Middle frontal gyrus (tissue), 1 donor: Measurements from ENCODE around the gene DDX52.
"Not testable (repeated sequence)": the region's sequence is repeated elsewhere in the genome, so short reads cannot be mapped to it uniquely, and the experiment has no call there.

Source experiments
- DNase-seq: peaks from one replicate; pipeline ENCODE4 v3.0.0-alpha.2; 2015; ENCODE audit warnings: low spot score; ENCODE audit errors: extremely low spot score

DDX52 gene

DNA sequence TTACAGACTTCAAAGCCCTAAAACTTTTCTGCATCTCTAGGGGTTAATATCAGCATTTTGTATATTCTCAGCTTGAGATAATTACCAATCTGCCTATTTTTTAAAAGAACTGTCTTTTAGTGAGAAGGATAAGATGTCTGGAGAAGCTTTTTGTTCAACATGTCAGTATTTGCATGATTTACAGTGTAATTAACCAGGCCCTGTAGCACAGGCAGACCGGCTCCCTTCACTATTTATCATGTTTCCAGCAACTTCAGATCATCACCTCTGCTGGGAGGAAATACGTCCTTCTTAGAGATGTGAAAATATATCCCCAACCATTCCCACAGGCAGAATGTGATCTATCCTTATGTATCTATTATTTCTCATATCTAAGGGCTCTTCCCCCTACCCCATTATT is 8.6 kb upstream of the DDX52 start:
- DNase-seq, result no peak

GRCh38 chr17:37650419-37651003 is 7.3 kb upstream of the DDX52 start:
- no peak for DNase-seq

DNA sequence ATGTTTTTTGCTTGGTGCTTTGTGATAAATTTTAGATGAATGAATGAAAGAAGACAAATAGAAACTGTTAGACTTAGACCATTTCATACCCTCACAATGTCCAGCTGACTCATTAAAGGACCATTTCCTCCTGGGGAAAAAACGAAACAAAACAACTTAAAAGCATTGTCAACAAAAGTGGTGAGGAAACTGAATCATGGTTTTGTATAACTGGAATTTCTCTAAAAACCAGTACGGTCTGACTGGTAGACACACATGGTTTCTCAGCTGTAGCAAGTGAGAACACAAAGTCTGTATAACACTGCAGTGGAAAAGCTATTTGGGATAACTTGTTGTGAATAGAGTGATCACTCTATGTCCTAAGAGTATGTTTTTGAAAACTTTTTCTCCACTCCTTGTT is 5.3 kb upstream of the DDX52 start:
- DNase-seq, result no peak

DNA sequence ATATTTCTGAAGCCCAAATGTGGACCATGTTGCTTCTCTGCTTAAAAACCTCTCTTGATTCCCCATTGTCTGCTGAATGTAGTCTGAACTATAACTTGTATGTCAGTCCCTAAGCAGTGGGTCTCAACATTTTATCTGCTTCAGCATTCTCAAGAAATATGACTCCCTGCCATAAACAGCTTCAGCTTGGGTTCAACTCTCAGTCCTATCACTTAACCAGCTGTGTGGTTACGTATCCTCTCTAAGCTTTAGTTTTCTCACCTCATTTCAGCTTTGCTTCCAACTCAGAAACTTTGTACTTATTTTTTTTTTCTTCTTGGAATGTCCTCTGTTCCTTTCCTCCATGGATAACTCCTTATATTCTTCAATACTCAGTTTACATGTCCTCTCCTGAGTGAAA is 4.6 kb upstream of the DDX52 start:
- DNase-seq, result no peak

GRCh38 chr17:37643869-37644268 is 623 bp upstream of the DDX52 start:
- DNase-seq, result no peak

- DNase-seq, result no peak
Measured at GRCh38 chr17:37642681-37643080, 565 bp downstream of the DDX52 start.

GRCh38 chr17:37640015-37640414 is 3.2 kb downstream of the DDX52 start:
- no peak for DNase-seq

DNA sequence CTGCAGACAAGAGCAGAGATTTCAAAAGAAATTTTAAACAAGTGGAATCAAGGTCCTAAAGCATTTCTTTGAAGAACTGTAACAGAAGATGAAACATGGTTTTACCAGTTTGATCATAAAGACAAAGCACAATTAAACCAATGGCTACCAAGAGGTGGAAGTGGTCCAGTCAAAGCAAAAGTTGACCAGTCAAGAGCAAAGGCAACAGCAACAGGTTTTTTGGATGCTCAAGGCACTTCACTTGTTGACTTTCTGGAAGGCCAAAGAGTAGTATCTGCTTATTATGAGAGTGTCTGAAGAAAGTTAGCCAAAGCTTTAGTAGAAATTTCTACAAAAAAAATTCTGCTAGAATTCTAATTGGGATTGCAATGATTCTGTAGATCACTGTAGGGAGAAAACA is 5.3 kb downstream of the DDX52 start:
- no peak for DNase-seq

DNA sequence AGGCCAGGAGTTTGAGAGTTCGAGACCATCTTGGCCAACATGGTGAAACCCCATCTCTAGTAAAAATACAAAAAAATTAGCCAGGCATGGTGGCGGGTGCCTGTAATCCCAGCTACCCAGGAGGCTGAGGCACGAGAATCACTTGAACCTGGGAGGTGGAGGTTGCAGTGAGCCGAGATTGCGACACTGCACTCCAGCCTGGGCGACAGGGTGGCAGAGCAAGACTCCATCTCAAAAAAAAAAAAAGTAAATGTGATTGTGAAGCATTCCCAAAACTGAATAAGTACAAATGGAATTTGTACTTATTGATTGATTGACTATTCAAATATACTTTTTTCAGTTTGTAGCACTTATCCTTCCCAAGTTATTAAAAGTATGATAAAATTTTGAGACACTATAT is 26.8 kb downstream of the DDX52 start:
- not testable (repeated sequence) for DNase-seq

DNA sequence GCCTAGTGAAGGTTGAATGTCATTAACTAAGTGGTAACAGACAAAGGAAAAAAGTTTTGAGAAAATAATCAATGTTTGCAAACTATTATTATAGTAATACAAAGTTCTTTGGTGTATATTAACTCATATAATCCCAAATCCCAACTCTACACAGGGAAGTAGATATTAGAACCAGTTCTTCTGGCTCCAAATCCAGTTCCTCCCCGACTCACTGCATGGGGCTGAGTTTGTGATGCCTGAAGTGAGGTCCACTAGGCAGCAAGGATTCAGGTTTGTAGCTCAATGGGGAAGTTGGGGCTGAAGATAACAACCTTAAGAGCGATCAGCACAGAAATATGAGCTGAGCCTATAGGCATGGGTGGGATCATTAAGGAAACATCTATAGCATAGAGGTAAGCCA is 28.4 kb downstream of the DDX52 start:
- DNase-seq, result no peak

GRCh38 chr17:37614391-37614790 is 28.9 kb downstream of the DDX52 start:
- no peak for DNase-seq

DNA sequence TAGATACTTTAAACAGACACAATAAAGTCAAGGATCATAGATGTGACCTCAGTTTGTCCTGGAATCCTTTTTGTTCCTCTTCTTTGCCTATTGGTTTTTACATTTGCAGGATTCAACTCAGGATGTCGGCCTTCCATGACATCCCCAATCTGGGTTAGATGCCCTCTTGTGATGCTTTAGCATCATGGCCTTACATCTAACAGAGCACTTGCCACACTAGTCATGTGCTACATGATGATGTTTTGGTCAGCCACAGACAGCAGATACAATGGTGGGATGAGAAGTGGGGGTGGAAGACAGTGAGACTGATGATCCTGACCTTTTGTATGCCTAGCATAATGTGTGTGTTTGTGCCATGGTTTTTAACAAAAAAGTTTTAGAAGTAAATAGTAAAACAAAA is 32.3 kb downstream of the DDX52 start:
- no peak for DNase-seq

GRCh38 chr17:37610041-37610420 is 33.2 kb downstream of the DDX52 start:
- DNase-seq, result not testable (repeated sequence)

DNA sequence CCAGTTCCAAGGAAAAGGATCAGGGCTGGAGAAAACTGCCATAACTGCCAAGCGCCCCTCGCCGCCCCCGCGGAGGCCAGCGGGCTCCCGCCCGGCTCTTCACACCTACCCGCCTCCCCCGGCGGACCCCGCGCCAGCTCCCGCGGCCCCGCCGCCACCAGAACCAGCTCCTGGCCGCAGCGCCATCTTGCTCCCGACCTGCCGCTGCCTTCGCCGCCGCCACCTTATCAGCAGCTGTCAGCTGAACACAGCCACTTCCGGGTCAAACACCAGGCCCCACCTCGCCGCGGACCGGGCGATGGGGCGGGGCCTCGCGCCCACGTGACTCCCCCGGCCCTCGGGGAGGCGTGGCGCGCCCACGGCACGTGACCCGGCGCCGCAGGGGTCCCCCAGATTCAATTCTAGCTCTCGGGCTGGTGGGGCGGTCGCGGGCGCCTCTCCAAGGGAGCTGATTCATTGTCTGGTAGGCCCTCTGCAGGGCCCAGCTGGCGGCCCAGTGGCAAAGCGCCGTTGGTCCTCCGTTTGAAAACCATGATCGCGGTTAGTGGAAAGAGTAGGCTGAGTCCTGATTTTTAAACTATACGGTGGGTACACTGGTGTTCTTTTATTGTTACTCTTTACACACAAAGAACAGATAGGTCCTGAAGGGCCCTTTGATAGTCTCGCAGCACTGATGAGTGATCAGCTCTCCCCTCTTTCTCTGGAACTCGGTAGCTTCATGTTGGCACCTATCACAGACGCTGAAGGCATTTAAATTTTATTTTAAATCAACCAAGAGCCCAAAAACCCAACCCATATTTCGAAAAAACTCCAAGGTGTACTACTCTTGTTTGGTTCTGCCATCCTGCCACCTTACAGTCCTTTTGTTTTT is 33.8 kb downstream of the DDX52 start, which contains the start of gene SYNRG:
Gene SYNRG (minus strand): TSS at position 249 of the 871 bp plus-strand sequence. CDS start 63 bp downstream, at position 186.
- DNase-seq, result peak; percentile 92

DNA sequence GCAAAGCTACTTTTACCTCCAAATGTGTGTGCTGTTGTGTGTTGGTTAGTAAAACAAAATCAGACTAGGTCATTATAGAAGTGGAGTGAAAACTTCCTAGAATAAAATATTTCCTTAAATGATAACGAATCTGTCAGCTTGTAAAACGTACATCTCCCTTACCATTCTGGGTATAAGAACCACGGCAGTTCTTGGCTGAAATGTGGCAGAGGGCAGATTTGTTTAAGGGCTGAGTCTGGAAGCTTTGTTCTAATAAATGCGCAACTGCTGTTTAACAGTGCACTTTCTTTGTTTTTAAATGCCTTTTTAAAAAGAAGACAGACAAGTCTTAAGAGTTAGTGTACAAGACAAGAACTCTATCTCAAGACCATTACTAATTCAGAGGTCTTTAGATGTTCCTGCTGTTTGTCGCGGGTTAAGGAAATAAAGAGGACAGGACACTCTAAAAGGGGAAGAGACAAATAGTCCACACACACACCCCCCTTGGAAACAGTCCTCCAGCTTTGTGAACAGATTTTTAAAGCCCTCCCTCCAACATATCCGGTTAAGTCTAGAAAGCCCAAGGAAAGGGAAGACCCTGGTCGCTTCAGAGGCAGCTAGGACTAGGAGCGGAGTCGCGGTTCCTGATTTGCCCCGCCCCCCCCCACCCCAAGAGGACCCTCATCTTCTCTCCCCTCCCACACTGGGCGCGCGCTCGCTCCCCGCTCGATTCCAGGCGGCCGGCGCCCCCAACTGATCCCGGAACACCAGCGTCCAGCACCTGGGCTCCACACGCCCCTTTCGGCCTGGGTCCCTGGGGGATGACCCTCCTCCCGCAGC is 34.7 kb downstream of the DDX52 start:
- DNase-seq, result no peak

GRCh38 chr17:37607637-37608331 is 35.5 kb downstream of the DDX52 start:
- DNase-seq, result no peak

GRCh38 chr17:37605813-37606505 is 37.3 kb downstream of the DDX52 start:
- no peak for DNase-seq

DNA sequence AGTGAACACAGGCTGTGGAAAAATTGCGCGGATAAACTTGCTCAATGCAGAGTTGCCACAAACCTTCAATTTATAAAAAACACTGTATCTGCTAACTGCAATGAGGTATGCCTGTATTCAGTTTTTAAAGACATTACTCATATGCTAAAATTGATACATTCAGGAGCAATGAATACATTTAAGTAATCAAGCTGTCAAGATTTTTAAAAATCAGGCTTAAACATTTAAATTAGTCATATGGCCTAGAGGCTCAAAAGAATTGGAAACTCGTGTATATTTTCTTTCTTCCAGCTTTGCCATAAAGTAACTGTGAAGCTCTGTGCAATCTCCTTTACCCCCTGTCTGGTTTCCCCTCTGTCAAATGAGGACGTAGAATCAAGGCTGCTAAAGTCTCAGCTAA is 38.2 kb downstream of the DDX52 start:
- DNase-seq, result no peak

DNA sequence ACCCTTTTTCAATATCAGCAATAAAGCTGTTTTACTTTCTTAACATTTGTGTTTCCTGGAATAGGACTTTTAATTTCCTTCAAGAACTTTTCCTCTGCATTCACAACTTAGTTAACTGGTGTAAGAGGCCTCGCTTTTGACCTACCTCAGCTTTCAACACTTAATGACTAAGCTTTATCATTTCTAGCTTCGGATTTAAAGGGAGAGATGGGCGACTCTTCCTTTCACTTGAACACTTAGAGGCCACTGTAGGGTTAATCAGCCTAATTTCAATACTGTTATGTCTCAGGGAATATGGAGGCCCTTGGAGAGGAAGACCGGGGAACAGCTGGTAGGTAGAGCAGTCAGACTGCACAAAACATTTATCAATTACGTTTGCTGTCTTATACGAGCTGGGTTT is 38.7 kb downstream of the DDX52 start:
- DNase-seq, result no peak

DNA sequence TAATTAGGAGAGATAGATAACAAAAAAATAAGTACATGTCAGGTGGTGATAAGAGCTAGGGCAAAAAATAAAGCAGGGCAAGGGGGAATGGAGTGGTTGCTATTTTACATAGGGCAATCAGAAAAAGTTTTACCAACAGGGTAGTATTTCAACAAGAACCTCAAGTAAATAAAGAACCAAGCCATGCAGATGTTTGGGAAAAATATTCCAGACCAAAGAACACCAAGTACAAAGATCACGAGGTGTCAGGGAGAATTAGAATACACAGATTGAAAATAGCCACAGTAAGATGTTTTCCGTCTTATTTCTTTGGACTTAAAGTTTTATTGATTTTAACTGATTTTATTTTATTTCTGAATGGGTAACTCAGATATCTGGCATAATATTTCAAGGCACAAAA is 45.1 kb downstream of the DDX52 start:
- DNase-seq, result no peak

- DNase-seq, result no peak
Measured at GRCh38 chr17:37592291-37592690, 51.0 kb downstream of the DDX52 start.
